C4-2B (cell line): Measurements from ENCODE around the gene PTGER2.

ENCODE experiments used
- CTCF ChIP-seq: fragments of 450-650 bp; conservative IDR thresholded peaks from 2 replicates; pipeline ENCODE4 v1.5.1; 2017; ENCODE audit warnings: mild to moderate bottlenecking
- ZFX ChIP-seq: fragments of 450-650 bp; IDR thresholded peaks from 2 replicates; pipeline ENCODE4 v1.6.1; 2017

- TF ChIP-seq CTCF (no peak), ZFX (no peak)
Measured at GRCh38 chr14:52369305-52369801, 55.2 kb downstream of the PTGER2 start.
